ENCODE results near the gene UIMC1.
"Not testable (repeated sequence)": the region's sequence is repeated elsewhere in the genome, so short reads cannot be mapped to it uniquely, and the experiment has no call there.

Gene UIMC1

DNA sequence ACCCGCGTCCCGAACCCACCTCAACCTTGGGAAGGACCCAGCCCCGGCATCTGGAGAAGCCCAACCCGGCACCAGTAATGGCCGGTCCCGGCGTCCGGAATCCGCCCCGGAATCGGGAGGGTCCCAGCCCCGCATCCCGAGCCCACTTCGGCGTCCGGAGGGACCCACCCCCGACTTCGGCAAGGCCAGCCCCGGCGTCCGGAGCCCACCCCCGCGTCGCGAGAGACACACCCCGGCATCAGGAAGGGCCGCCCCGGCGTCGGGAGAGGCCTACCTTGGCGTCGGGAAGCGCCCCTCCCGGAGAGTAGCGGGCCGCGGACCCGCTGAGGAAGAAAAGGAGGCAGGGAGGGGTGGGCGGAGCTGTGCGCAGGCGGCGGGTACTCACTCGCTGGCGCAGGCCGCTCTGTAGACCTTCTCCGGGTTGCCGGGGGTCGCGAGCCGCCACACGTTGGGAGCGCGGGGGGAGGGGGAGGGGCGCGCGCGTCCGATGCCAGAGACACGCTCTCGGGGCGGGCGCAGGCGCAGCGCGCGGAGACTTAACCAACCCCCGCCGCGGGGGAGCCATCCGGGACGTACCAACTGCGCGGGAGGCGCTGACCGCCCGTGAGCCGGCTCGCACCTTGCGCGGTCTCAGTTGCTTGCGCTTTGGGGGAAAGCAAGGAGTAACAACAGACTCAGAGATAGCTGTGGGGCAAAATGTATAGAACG is at the start of gene UIMC1:
Gene UIMC1 (minus strand): TSS at position 515 of the 708 bp plus-strand sequence. CDS start 24,164 bp downstream, outside the sequence.
- peak; percentile 93 to 94 for DNase-seq

DNA sequence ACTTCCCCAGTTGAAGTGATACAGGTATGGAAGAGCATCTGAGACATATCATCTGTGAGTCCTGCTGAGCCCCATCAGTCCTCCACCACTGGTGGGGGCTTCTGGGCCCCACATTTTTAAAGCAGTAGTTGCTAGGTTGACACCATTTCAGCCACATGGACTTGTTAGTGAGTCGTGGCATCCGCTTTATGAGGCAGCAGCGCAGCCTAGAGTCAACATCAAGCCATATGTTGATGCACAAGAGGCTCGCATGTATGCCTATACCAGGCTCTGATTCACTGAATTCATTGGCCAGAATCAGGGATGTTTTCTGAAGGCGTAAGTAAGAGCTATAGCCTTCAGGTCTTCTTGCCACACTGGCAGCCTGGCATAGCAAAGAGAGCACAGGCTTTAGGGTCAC is 42.7 kb upstream of the UIMC1 start:
- DNase-seq, result no peak

DNA sequence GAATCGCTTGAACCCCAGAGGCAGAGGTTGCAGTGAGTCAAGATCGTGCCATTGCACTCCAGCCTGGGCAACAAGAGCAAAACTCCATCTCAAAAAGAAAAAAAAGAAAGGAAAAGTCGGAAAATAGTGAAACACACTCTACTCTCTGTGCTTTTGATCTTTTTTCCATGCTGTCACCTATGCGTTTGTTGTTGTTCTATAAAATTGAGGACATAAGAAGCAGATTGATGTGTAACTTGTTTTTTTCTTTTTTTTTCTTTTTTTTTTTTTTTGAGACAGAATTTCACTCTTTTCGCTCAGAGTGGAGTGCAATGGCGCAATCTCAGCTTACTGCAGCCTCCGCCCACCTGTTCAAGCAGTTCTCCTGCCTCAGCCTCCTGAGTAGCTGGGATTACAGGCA is 42.0 kb upstream of the UIMC1 start:
- not testable (repeated sequence) for DNase-seq

DNA sequence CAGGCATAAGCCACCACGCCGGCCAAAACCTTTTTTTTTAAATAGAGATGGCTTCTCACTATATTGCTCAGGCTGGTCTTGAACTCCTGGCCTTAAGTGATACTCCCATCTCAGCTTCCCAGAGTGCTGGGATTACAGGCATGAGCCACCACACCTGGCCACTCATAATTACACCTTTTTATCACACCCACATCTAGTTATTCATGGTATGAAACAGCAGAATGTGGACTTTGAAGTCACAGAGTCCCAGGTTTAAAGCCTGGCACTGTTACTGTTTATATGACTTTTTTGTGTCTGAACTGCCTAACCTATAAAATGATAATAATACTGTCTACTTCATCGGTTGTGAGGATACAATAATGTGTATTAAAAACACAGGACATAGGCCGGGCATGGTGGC is 39.1 kb upstream of the UIMC1 start:
- no peak for DNase-seq

DNA sequence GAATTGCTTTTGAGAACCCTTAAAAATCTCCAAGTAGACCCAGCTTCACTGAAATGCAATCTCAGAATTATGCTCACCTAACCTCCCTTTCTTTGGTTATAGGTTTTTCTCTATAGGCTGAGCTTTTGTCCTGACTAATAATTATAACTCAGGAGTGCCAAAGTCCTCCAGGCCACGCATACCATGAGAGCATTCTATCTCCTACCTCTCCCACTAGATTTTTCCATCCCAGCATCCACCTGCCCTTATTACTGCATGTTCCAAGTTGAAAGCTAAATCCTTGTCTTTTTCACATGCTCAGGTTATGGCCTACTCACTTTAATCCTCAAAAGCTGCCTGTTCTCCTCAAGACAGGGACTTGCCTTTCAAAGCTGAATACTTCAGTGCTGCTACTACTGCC is 38.1 kb upstream of the UIMC1 start:
- DNase-seq, result no peak

DNA sequence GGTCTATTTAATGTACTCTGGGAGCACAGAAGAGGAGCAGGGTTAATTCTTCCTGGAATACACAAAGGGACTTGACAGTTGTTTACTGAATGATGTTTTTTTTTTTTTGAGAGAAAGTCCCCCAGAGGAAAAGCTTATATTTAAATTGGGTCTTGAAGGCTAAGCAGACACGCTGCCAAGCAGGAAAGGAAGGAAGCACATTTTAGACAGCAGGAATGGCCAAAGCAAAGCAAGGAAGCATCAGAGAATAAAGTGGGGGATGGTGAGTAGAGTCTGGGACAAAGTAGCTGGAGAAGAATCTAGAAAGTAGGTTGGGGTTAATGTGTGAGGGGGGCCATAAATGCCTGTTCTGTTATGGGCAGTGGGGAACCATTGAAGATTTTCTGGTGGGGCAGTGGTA is 37.4 kb upstream of the UIMC1 start:
- DNase-seq, result no peak

DNA sequence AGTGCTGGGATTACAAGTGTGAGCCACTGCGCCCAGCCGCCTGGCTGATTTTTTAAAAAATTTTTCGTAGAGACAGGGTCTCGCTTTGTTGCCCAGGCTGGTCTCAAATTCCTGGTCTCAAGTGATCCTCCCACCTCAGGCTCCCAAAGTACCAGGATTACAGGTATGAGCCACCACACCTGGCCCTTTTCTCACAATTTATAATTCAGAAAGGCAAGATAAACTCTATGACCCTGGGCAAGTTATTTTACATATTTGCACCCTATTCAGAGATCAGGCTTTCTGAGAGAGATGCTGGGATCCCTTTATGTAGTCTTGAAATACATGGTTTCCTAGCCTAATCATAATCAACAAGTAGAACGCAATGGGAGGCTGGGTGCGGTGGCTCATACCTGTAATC is 36.5 kb upstream of the UIMC1 start:
- no peak for DNase-seq

DNA sequence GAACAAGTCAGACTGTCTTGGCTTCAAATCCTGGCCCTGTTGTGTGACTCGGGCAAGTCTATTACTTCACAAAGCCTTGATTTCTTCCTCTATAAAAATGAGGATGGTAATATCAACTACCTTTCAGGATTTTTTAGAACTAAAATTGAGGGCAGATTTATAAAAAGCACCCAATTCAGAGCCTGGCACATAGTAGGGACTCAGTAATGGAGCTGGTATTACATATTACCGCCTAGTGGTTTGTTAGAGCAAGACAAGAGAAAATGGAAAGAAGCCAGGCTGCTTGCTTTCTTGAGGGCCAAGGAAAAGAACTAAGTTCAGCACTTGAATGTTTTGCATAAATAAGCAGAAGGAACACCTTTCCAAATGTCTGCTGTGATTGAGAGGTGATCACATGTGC is 35.4 kb upstream of the UIMC1 start:
- DNase-seq, result no peak

DNA sequence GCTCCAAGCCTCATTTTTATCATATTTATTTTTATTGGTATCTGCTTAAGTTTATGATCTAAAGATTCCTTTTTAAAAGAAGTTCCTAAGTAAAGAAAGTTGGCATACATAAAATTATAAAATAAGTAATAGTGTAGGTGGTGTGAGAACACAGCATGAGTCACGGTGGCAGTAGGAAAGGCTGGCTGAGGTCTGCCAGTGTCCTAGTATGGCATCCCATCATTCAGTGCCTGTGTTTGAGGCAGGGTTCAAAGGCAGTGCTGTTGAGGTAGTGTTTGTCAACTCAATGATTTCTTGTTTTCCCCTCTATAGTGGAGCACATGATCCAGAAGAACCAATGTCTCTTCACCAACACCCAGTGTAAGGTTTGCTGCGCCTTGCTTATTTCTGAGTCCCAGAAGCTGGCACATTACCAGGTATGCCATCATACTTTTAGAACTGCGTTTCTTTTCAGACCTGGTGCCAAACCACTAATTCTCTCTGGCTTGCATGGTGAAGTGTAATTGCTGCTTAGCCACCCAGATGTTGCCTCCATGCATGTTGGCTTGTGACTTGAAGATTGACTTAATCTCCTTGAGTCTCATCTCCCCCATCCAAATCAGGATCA is 34.3 kb upstream of the UIMC1 start:
- DNase-seq, result no peak

DNA sequence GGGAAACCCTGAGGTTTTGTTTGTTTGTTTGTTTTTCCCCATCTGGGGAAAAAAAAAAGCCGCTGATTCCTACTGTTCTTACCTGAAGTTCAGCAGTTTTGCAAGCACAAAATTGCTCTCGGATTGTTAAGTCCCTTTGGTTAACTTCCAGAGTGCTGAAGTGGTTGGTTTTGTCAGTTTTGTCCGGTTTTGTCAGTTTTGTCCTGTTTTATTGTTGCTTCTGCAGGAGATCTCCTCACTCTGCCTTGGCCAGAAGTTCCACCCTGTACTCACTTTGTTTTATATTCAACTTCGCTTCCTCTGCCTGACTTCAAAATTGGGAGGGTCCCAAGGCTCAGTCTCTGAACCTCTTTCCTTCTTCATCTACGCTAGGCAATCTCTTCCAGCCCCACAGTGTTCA is 30.3 kb upstream of the UIMC1 start:
- DNase-seq, result no peak

DNA sequence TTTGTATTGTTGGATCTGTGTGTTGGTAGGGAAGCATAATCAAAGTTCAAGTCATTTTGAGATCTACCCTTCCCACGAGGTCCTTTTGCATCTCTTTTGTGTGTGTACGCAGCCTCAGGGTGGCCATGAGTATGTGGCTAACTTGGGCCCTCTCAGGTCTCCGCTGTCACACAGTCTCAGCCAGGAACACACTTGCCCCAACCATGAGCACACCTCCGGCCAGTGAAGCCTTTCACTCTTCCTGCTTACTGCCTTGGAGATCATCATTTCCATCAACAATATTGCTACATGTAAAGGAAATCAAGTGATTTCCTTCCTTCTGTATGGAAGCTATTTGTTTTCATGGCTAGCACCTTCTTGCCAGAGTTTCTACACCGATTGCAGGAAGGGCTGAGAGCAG is 29.9 kb upstream of the UIMC1 start:
- no peak for DNase-seq

DNA sequence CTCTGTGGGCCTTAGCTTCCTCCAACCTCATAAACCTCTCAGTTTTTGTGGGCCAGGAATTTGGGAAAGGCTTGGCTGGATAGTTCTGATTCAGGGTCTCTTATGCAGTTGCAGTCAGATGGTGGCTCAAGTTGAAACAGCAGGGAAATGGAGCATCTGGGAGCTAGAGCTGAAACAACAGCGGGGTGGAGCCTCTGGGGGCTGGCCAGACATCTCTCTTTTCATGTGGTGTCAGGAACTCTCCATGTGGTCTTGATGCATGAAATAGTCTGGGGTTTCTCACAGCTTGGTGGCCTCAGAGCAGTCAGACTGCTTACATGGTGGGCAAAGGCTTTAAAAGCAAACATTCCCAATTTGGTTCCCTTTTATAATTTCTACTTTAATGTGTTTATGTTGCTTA is 29.4 kb upstream of the UIMC1 start:
- no peak for DNase-seq

DNA sequence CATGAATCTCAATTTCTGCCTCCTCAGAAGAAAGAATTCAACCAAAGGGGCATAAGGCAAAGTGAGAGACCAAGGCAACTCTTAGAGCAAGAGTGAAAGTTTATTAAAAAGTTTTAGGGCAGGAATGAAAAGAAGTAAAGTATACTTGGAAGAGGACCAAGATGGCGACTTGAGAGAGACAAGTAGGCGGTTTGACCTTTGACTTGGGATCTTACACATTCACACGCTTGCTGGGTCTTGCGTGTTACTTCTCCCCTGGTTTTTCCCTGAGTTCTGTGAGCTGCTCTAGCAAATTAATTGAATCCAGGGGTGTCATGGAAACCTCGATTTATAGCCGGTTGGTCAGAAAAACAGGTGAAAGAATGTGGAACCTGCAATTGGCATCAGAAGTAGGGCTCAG is 22.9 kb upstream of the UIMC1 start:
- no peak for DNase-seq

DNA sequence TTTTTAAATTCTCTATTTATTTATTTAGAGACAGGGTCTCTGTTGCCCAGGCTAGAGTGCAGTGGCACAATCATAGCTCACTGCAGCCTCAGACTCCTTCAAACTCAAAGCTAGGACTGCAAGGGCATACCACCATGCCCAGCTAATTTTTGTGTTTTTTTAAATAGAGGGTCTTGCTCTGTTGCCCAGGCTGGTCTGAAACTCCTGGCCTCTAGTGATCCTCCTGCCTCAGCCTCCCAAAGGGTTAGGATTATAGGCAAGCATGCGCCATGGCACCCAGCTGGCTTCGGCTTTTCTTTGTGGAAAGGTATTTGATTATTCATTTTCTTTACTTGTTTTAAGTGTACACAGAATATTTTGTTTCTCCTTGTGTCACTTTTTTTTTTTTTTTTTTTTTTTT is 21.1 kb upstream of the UIMC1 start:
- no peak for DNase-seq

DNA sequence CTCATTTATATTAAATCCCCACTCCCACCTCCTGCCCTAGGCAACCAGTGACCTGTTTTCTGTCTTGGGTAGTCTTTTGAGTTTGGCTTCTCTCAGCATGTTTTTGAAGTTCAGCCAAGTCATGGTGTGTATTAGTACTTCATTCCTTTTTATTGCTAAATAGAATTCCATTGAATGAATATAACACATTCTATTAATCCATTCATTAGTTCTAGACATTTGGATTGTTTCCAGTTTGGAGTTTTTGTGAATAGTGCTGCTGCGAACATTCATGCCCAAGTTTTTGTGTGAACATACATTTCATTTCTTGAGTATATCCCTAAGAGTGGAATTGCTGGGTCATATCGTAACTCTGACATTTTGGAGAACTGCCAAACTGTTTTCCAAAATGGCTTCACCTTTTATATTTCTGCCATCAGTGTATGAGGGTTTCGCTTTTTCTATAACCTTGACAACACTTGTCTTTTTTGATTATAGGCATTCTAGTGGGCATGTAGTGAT is 18.6 kb upstream of the UIMC1 start:
- DNase-seq, result no peak

DNA sequence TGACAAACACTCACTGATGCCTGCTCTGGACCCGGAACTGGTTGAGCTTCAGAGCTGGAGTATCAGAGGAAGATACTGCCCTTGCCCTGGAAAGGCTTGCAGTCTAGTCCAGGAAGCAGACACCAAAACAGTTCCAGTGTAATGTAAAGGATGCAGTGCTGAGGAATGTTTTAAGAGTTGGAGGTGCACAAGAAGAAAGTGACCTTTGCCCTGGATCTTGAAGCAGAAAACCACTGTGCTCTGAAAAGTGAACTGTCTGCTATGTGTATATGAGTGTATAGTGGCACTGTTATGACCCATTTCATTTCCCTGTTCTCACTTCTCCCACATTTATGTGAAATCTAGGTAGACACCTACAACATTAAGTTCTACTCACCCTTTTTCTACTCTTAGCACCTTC is 18.0 kb upstream of the UIMC1 start:
- no peak for DNase-seq

DNA sequence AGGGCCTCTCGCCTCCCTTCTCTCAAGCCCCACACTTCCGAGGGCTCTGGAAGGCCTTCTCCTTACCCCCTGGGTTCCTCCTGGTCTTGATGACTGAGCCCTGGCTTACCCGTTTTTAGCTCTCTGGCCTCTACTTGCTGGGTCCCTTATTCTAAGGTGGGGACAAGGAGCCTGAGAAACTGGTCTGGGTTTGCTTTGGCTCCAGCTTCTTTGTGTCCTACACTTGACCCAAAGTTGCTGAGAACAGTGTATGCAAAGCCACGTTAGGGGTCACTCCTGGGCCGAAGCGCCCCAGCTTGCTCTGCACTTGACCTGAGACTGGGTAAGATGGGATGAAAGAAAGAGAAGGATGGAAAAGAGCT is 16.7 kb upstream of the UIMC1 start:
- DNase-seq, result no peak

DNA sequence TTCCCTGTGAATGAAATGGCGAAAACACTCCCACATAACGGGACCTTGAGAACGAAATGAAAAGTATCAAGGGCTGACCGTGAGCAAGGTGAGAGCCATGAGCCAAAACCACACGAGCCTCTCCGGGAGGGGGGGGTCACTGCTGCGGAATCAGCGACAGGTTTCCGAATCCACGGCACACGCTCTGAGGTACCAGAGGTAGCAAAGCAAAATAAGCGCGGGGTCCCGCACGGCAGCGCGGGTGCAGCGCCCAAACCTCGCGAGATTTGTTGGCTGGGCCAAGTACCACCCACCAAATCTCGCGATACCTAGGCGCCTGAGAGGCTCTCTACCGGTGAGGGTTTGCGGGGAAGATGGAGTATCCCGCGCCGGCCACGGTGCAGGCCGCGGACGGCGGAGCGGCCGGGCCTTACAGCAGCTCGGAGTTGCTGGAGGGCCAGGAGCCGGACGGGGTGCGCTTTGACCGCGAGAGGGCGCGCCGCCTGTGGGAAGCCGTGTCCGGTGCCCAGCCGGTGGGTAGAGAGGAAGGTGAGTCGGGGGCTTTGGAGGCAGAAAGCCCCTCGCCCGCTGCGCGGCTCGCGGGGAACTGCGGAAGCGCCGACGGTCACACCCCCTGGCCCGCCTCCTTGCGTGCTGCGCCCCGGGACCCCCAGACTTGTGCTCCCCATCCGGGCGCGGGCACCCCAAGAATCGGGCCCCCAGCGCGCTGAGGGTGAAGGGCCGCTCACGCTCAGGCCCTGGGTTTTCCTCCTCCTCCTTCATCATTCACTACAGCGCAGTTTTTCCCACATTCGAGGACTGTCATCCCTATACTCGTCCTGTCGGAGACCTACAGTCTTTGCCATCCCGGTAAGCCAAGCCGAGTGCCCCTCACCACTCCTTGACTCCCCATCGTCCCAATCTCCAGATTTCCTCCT is 16.1 kb upstream of the UIMC1 start, which contains the start of gene ZNF346:
Gene ZNF346 (plus strand): TSS at position 311 of the 917 bp plus-strand sequence. CDS start 43 bp downstream, at position 354.
- DNase-seq, result peak; percentile 91 to 93

DNA sequence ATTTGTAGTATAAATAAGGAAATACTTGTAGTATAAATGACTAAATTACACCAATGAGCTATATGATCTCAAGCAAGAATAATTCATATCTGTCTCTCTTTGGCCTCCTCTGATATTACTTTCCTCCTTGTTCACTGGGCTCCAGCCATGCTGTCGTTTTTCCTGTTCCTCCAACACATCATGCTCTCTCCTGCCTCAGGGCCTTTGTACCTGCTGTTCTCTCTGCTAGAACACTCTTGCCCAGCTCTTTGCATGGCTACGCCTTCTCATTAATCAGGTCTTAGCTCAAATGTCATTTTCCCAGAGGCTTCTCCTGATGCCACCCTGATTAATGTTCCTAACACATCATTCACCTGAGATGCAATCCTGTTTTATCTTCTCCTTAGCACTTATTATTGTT is 13.5 kb upstream of the UIMC1 start:
- DNase-seq, result no peak

DNA sequence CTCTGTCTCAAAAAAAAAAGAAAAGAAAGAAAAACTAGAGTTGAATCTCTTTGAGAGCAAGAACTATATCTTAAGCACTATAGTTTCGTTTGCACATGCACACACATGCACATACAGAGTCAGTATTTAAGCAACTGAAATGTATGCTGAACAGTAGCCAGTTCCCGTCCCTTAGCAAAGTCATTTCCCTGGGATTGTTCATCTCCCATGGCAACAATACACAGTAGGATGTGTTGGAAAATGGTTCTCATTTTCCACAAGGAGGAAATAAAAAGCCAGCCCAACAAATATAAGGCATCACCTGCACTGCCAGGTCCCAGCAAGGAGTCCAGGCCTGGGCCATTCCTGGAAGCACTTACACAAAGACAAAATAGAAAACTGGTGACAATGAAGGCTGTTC is 11.8 kb upstream of the UIMC1 start:
- DNase-seq, result no peak

DNA sequence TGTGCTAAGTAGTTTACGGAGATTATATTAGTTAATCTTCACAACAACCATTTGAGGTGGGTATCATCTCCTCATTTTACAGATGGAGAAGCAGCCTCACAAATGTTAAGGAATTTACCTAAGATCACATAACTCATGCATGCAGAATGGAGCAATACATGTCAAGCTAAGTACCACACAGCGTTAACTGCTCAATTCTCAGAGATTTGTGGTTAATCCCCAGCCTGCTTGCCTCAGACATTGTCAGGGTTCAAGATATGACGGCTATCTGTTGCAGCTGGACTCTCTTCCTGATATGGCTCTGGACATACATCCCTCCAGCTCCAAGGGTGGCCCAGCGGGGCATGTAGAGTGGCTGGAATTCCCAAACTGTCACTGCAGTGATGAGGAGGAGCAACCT is 8.6 kb upstream of the UIMC1 start:
- DNase-seq, result no peak

DNA sequence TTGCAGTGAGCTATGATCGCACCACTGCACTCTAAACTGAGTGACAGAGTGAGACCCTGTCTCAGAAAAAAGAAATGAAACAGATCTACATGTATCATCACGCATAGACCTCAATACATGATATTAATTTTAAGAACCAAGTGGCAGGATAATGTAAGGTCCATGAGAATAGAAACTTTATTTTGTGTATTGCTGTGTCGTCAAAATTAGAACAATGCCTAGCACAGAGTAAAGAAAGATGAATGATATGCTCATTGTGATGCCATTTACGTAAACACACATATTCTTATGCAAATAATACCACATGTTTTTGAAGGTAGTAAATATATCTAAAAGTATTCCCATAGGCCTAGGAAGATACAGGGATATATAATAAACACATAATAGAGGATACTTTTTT is 3.6 kb upstream of the UIMC1 start:
- DNase-seq, result no peak

DNA sequence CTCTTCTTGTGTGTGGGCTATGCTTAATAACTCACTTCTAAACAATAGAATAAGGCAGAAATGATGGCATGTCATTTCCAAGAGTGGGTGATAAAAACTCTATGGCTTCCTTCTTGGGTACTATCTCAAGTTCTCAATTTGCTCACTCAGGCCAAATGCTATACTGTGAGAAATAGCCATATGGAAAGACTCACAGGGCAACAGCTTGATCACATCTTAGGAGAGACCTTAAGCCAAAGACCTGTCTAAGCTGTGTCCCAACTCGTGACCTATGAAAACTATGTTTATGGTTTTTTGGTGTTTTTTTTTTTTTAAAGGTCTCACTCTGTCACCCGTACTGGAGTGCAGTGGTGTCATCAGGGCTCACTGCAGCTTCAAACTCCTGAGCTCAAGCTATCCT is 2.1 kb upstream of the UIMC1 start:
- no peak for DNase-seq
